ENCODE measurements around the gene PRCC. TPM values are rescaled to one million over a fixed set of nuclear protein-coding genes. Genes with fewer than 3 reads are reported as not detected.
A peak's percentile ranks its signal among the peaks of the same experiment; 100 is the strongest.

Gene PRCC
- total RNA-seq, 2 experiments from 2014 or later, result 71.9 to 75.5 TPM

DNA sequence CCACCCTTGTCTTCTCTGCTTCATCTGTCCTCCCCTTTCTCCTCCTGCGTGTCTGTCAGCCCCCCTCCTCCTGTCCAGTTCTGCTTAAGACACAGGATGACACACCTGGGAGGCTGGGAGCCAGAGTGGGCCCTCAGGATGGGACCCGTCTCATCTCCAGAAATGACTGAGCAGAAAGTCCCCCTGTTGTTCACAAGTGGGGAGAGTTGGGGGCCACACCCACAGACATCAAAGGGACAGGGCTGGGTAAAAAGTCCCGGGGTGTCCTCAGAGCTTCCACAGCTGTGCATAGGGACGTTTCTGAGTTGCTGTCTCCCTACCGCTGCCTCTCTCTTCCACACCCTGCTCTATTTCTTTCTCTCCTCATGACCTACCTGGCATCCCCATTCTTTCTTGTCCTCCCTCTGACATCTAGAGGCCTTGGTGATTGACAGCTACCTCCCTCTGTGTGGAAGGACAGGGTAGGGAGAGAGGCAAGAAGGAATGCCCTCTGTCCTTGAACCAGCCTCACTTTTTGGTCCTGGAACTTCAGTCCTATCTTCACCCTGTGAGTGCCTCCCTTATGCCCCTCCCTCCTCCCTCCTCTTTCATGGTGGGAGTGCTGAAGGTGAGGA is 68.8 kb downstream of the PRCC start:
- H3K27ac Mint-ChIP-seq, result peak overlapping the region; percentile 6
- H3K4me1 Mint-ChIP-seq (ENCODE audit: low read depth), result peaks cover 55% of the 10 kb centered on the region
- CTCF ChIA-PET, result interaction anchor here (0.7 to 10.1 kb wide), 13 partner anchors 13 to 146 kb away, joined by 3 to 313 read pairs (median 13); partner anchors contain the start of genes INSRR, NTRK1, PEAR1 and SH2D2A
- no peaks in the 10 kb centered on the region for H3K36me3 Mint-ChIP-seq (ENCODE audit: low read depth)
- H3K4me3 Mint-ChIP-seq, result no peak overlapping the region
- POLR2A ChIA-PET, result interaction anchor here (0.6 to 3.7 kb wide), 7 partner anchors 20 to 108 kb away, joined by 3 to 14 read pairs (median 8); partner anchors contain the start of genes ISG20L2, METTL25B, NTRK1 and SH2D2A
- peaks cover 13% of the 10 kb centered on the region for H3K27me3 Mint-ChIP-seq (ENCODE audit: low read depth)
- H3K9me3 Mint-ChIP-seq (ENCODE audit: insufficient read depth), result no peaks in the 10 kb centered on the region
- DNase-seq (peak; percentile 45), ATAC-seq (no peak)

GRCh38 chr1:156836892-156837291 is 69.6 kb downstream of the PRCC start:
- Mint-ChIP-seq H3K27me3 (ENCODE audit: low read depth) (peaks cover 9% of the 10 kb centered on the region), H3K36me3 (ENCODE audit: low read depth) (no peaks in the 10 kb centered on the region), H3K27ac (no peak overlapping the region), H3K4me1 (ENCODE audit: low read depth) (peaks cover 55% of the 10 kb centered on the region), H3K9me3 (ENCODE audit: insufficient read depth) (no peaks in the 10 kb centered on the region), H3K4me3 (no peak overlapping the region)
- DNase-seq, result no peak
- CTCF ChIA-PET, result interaction anchor here (1.2 to 10.1 kb wide), 11 partner anchors 12 to 146 kb away, joined by 3 to 313 read pairs (median 38); partner anchors contain the start of genes INSRR, NTRK1, PEAR1 and SH2D2A
- POLR2A ChIA-PET, result interaction anchor here (0.7 to 3.7 kb wide), 6 partner anchors 20 to 109 kb away, joined by 3 to 14 read pairs (median 8); partner anchors contain the start of genes ISG20L2, METTL25B, NTRK1 and SH2D2A
- no peak for ATAC-seq

- Mint-ChIP-seq H3K27me3 (ENCODE audit: low read depth) (peaks cover 17% of the 10 kb centered on the region), H3K27ac (no peak overlapping the region), H3K4me1 (ENCODE audit: low read depth) (peaks cover 48% of the 10 kb centered on the region), H3K9me3 (ENCODE audit: insufficient read depth) (no peaks in the 10 kb centered on the region), H3K4me3 (no peak overlapping the region), H3K36me3 (ENCODE audit: low read depth) (peaks cover under 1% of the 10 kb centered on the region)
- CTCF ChIA-PET, result interaction anchor here (0.8 to 10.1 kb wide), 31 partner anchors 9 to 300 kb away, joined by 3 to 313 read pairs (median 5); partner anchors contain the start of genes INSRR, MRPL24, NTRK1 and PEAR1
- DNase-seq, result peak; percentile 67
- POLR2A ChIA-PET, result interaction anchor here (0.8 to 3.7 kb wide), 3 partner anchors 10 to 51 kb away, joined by 3 to 14 read pairs (median 8); partner anchors contain the start of gene NTRK1
- peak; percentile 66 for ATAC-seq
Measured at GRCh38 chr1:156838972-156839371, 71.6 kb downstream of the PRCC start.

DNA sequence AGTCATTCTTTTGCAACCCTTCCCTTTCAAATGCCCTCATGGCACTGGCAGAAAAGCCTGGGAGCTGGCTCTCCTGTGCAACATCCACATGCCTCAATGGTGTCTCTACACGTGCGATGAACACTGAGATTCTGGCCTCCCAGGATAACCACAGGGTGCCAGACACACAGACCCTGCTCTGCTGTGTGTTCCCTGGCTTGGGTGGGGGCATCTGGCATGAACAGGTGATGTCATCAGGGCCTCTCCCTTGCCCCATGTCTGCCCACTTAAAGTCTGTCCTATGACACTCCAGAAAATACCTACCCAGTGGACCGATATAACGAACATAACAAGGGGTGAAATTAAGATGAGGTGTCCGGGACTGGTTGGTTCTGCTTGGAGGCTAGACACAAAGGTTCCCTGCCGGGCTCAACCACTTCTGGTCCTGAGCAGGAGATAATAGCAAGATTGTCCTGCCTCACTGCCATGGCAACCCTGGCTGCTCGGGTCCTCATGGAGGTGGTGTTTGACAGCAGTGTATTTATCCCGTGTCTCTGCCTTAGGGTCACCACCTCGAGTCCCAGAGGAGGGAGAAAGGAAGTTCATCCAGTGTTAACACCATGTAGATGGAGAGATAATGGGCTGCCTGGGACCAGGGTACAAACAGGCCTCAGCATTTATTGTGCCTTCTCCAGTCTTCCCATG is 72.2 kb downstream of the PRCC start:
- ChIA-PET CTCF (interaction anchor here (0.9 to 10.1 kb wide), 23 partner anchors 9 to 299 kb away, joined by 3 to 313 read pairs (median 7); partner anchors contain the start of genes INSRR, MRPL24, NTRK1 and PEAR1), POLR2A (interaction anchor here (3.7 kb wide), 1 partner anchor 20 kb away, joined by 14 read pairs; the partner anchor contains the start of gene NTRK1)
- Mint-ChIP-seq H3K36me3 (ENCODE audit: low read depth) (peaks cover 2% of the 10 kb centered on the region), H3K27ac (no peak overlapping the region), H3K4me1 (ENCODE audit: low read depth) (peaks cover 46% of the 10 kb centered on the region), H3K27me3 (ENCODE audit: low read depth) (peaks cover 22% of the 10 kb centered on the region), H3K9me3 (ENCODE audit: insufficient read depth) (no peaks in the 10 kb centered on the region), H3K4me3 (no peak overlapping the region)
- DNase-seq, result no peak
- ATAC-seq, result no peak

DNA sequence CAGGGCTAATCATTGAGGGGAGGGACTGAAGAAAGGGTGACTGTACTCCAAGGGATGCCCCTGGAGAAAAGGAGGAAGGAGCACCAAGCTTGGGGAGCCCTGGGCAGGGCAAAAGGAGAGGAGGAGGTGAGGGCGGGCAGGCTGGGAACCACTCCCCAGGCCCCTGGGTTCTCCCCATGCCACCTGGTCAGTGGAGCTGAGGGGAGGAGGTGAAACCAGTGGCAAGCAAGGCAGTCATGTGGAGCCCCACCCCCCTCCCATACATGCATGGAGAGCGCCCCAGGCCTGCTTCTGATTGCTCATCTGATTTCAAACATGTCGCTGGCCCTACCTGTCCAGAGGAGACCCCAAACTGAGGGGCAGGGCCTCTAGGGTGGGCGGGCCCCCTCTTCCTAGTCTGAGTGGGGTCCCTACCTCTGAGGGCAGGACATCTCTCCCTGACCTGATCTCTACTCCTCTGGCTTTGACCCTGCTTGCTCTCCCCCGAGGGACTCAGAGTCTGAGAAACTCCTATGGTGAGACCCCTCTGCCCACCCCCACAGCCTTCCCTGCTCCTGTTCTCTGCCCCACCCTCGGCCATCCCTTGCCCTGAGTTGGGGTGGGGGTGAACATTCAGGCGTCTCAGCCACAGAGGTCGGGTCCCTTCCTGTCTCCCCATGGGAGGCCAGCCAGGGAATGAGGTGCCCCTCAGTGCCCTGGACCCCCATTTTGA is 73.0 kb downstream of the PRCC start:
- Mint-ChIP-seq H3K27ac (peak overlapping the region; percentile 41), H3K27me3 (ENCODE audit: low read depth) (peaks cover 28% of the 10 kb centered on the region), H3K36me3 (ENCODE audit: low read depth) (peaks cover 2% of the 10 kb centered on the region), H3K9me3 (ENCODE audit: insufficient read depth) (no peaks in the 10 kb centered on the region), H3K4me3 (no peak overlapping the region), H3K4me1 (ENCODE audit: low read depth) (peaks cover 46% of the 10 kb centered on the region)
- ChIA-PET POLR2A (interaction anchor here (1.5 kb wide), 1 partner anchor 32 kb away, joined by 6 read pairs; no protein-coding TSS in a partner anchor), CTCF (interaction anchor here (1.8 to 10.1 kb wide), 2 partner anchors 17 to 114 kb away, joined by 5 to 313 read pairs; partner anchors contain the start of genes INSRR and NTRK1)
- DNase-seq (no peak), ATAC-seq (no peak)

DNA sequence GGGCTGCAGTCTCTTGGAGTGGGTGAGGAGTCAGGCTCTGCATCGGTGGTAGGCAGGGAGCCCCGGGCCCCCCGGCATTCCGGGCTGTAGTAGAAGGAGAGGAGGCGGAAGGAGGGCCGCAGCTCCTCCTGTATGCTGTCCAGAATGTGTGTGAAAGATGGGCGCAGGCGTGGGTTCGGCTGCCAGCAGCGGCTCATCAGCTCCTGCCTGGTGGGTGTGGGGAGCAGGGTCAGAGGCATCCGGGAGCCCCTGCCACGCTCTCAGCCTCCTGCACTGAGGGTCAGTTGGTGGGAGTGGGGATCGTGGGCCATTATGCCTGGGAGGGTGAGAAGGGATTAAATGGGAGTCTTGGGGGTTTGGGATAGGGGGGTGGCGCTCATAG is 73.6 kb downstream of the PRCC start:
- Mint-ChIP-seq H3K4me3 (no peak overlapping the region), H3K9me3 (ENCODE audit: insufficient read depth) (no peaks in the 10 kb centered on the region), H3K27me3 (ENCODE audit: low read depth) (peaks cover 32% of the 10 kb centered on the region), H3K27ac (no peak overlapping the region), H3K36me3 (ENCODE audit: low read depth) (peaks cover 2% of the 10 kb centered on the region), H3K4me1 (ENCODE audit: low read depth) (peaks cover 44% of the 10 kb centered on the region)
- ChIA-PET CTCF (interaction anchor here (1.1 to 10.1 kb wide), 4 partner anchors 8 to 115 kb away, joined by 4 to 313 read pairs (median 4); partner anchors contain the start of genes INSRR and NTRK1), POLR2A (interaction anchor here (1.5 kb wide), 1 partner anchor 32 kb away, joined by 6 read pairs; no protein-coding TSS in a partner anchor)
- no peak for ATAC-seq
- DNase-seq, result no peak

GRCh38 chr1:156841295-156841855 is 74.0 kb downstream of the PRCC start:
- DNase-seq (no peak), ATAC-seq (no peak)
- peaks cover 2% of the 10 kb centered on the region for H3K36me3 Mint-ChIP-seq (ENCODE audit: low read depth)
- peaks cover 37% of the 10 kb centered on the region for H3K27me3 Mint-ChIP-seq (ENCODE audit: low read depth)
- CTCF ChIA-PET, result interaction anchor here (1.1 to 10.1 kb wide), 4 partner anchors 8 to 115 kb away, joined by 4 to 313 read pairs (median 4); partner anchors contain the start of genes INSRR and NTRK1
- POLR2A ChIA-PET, result interaction anchor here (0.6 to 1.5 kb wide), 2 partner anchors 33 to 83 kb away, joined by 3 to 6 read pairs; no protein-coding TSS in a partner anchor
- peaks cover 43% of the 10 kb centered on the region for H3K4me1 Mint-ChIP-seq (ENCODE audit: low read depth)
- no peak overlapping the region for H3K4me3 Mint-ChIP-seq
- H3K9me3 Mint-ChIP-seq (ENCODE audit: insufficient read depth), result no peaks in the 10 kb centered on the region
- no peak overlapping the region for H3K27ac Mint-ChIP-seq

GRCh38 chr1:156842618-156843300 is 75.4 kb downstream of the PRCC start:
- Mint-ChIP-seq H3K4me3 (no peak overlapping the region), H3K27me3 (ENCODE audit: low read depth) (peaks cover 45% of the 10 kb centered on the region), H3K36me3 (ENCODE audit: low read depth) (peaks cover 2% of the 10 kb centered on the region), H3K27ac (no peak overlapping the region), H3K9me3 (ENCODE audit: insufficient read depth) (no peaks in the 10 kb centered on the region), H3K4me1 (ENCODE audit: low read depth) (peaks cover 40% of the 10 kb centered on the region)
- DNase-seq, result no peak
- POLR2A ChIA-PET, result no interaction called here
- no peak for ATAC-seq
- CTCF ChIA-PET, result interaction anchor here (1.7 kb wide), 1 partner anchor 18 kb away, joined by 8 read pairs; the partner anchor contains the start of gene NTRK1

DNA sequence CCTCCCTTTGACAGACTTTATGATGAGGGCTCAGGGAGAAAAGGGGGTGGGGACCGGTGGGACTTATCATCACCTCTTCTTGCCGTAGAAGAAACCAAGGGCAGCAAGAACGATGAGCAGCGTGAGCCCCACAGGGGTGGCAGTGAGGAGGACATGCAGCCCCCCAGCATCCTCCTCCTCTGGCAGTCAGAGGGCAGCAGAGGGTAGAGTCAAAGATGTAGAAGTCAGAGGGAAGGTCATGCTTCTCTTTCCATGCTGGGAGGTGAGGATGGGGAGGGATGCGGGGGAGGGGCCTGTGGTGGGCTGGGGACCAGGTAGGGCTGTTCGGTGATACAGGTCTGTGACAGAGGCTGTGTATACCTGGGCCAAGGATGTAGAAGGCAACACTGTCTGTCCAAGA is 76.8 kb downstream of the PRCC start:
- Mint-ChIP-seq H3K4me3 (no peak overlapping the region), H3K27ac (peak overlapping the region; percentile 4), H3K36me3 (ENCODE audit: low read depth) (peaks cover 2% of the 10 kb centered on the region), H3K4me1 (ENCODE audit: low read depth) (peaks cover 47% of the 10 kb centered on the region), H3K27me3 (ENCODE audit: low read depth) (peaks cover 45% of the 10 kb centered on the region), H3K9me3 (ENCODE audit: insufficient read depth) (no peaks in the 10 kb centered on the region)
- no peak for DNase-seq
- ChIA-PET CTCF (interaction anchor here (0.6 to 7.4 kb wide), 3 partner anchors 16 to 45 kb away, joined by 3 to 125 read pairs (median 8); partner anchors contain the start of genes INSRR and NTRK1), POLR2A (no interaction called here)
- no peak for ATAC-seq

GRCh38 chr1:156844638-156845037 is 77.3 kb downstream of the PRCC start:
- Mint-ChIP-seq H3K4me1 (ENCODE audit: low read depth) (peaks cover 51% of the 10 kb centered on the region), H3K36me3 (ENCODE audit: low read depth) (peaks cover 2% of the 10 kb centered on the region), H3K9me3 (ENCODE audit: insufficient read depth) (no peaks in the 10 kb centered on the region), H3K4me3 (peak overlapping the region; percentile 50), H3K27ac (no peak overlapping the region), H3K27me3 (ENCODE audit: low read depth) (peaks cover 45% of the 10 kb centered on the region)
- no peak for DNase-seq
- POLR2A ChIA-PET, result interaction anchor here (1.2 kb wide), 1 partner anchor 28 kb away, joined by 6 read pairs; the partner anchor contains the start of gene SH2D2A
- CTCF ChIA-PET, result interaction anchor here (0.6 to 7.4 kb wide), 2 partner anchors 15 to 45 kb away, joined by 3 to 125 read pairs; partner anchors contain the start of genes INSRR and NTRK1
- no peak for ATAC-seq

Measured in activated CD8-positive, alpha-beta T cell treated with anti-CD3 and anti-CD28 coated beads, Interleukin-2, amount 10 ng/mL, durations not matched to agents 7 days and 5 days (primary cell).